ENCODE data around the gene LIPT2.

Gene LIPT2

DNA sequence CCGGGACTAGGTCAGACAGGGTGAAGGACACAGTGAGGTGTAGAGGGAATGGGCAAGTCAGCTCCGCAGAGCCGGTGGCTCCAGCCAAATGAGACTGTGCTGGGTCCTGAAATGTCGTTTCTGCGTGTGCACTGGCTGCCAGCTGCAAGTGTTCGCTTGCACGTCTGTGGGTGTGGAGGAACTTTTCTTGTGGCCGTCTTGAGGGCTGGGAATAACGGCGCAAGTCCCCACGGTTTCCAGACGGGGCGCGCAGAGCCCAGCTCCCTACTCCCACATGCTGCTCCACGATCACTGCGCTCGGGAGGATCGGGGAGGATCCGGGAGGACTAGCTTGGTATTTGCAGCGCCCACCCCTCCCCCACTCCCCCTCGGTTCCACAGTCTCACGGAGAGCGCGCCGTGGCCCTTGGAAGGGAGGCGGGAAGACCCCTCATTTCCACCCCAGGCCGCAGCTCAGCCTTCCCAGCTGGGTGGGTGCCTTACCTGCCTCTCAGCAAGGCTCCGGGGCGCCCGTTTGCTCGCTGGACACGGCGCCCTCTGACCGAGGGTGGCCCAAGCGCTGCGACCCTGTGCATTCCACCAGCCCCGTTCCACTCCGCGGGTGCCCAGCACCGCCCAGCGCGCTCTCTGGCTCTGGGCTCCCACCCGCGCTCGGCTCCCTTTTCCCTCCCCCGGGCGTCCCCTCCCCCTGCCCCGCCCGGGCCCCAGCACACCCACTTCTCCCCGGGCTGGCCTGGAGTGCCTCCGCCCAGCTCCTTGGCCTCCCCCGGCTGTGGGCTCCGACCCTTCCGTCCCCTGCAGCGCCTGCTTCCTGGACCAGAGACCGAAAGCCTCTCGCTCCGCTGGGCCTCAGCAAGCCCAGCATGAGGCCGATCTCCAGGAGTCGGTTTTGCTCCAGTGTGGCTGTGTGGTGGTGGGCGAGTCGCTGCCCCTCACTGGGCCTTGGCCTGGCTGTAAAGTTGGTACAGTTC is 26.3 kb downstream of the LIPT2 start, which contains the start of gene KCNE3:
TSS of gene KCNE3 (minus strand) at position 634 of the 970 bp plus-strand sequence. CDS start 9,986 bp downstream, outside the sequence.
- no peak for DNase-seq (ENCODE audit: low read depth in 2 of 2, low spot score in 1 of 2)

DNA sequence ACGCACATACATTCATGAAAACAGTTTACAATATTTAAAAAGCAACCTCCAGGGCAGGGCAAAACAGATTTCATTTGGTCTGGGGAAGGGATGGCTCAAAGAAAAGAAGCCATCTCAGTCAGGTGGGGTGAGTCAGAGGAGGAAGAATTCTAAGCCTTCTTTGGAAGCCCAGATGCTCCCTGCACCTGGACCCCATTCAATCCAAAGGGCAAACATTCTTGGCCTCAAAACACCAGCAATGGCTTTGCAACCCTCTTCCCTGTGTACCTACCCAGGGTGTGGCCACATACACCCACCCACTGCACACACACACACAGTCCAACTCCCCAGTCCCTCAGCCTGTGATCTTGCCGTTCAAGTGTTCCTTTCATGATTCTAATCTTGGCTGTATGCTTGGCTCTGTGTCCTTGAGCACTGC is 28.2 kb downstream of the LIPT2 start:
- DNase-seq (ENCODE audit: low read depth in 2 of 2, low spot score in 1 of 2): no peak

GRCh38 chr11:74464746-74465145 is 28.8 kb downstream of the LIPT2 start:
- DNase-seq (ENCODE audit: low read depth in 2 of 2, low spot score in 1 of 2): no peak

DNA sequence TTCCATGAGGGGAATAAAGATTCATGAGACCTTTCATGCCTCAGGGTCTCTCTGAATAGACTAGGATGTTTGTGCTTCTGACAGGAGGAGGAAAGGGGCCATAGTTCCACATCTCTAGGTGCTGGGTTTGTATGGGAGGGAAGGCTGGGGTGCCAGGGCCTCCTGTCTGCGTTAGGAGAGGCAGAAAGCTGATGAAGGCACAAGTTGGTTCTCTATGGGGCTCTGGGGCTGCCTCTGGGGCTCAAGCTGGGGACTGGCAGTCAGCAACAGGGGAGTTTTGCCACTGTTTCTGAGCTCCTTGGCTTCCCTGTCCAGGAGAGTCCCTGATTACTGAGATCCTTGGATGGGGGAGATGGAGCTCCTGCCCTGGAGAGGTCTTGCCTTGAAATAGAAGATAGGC is 30.3 kb downstream of the LIPT2 start:
- DNase-seq (ENCODE audit: low read depth in 2 of 2, low spot score in 1 of 2): no peak

GRCh38 chr11:74462631-74463030 is 30.9 kb downstream of the LIPT2 start:
- DNase-seq (ENCODE audit: low read depth in 2 of 2, low spot score in 1 of 2): no peak

GRCh38 chr11:74462009-74462408 is 31.5 kb downstream of the LIPT2 start:
- DNase-seq (ENCODE audit: low read depth in 2 of 2, low spot score in 1 of 2): no peak

DNA sequence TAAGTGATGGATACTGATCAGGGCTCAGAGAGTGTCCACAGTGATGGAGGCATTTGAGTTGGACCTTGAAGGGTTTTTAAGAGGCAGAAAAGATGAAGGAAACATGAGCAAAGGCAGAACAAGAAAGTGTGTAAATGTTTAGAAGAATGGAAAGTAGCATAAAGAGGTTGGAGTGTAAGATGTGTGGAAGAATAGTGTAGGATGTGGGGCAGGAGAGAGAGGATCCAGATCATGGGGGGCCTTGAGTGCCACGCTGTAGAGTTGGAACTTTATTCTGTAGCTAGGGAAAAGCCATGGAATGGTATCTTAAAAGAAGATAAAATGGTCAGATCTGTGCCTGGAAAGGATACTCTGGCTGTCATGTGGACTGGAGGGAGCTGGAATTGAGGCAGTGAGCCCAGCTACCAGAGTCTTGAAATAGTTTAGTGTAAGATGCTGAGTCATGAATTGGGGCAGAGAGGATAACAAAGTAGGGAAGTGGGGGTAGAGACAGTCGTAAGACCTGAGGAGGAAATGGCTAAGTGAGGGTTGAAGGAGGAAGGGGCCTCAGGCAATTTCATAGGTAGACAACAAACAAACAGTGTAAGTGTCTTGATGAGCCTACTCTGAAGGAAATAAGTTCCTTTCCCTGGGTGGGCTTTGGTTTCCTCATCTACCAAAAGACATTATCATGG is 32.9 kb downstream of the LIPT2 start:
- no peak for DNase-seq (ENCODE audit: low read depth in 2 of 2, low spot score in 1 of 2)

GRCh38 chr11:74460065-74460464 is 33.5 kb downstream of the LIPT2 start:
- no peak for DNase-seq (ENCODE audit: low read depth in 2 of 2, low spot score in 1 of 2)

DNA sequence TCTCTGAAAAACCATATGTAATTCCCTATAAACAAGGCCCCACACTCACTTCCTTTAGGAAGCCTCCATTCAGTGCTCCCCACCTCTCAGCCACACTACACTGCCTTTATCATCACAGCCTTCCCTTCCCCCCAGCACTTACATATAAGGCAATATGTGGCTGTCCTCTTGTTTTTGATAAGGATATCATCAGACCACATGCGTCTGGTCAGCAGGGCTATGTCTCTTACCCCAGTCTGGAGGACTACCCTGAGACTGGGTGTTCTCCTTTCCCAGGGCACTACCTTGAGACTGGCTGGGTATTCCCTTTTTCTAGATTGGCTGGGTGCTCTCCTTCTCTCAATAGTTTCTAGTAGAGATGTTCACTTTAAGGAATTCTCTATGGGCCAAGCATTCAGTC is 33.9 kb downstream of the LIPT2 start:
- DNase-seq (ENCODE audit: low read depth in 2 of 2, low spot score in 1 of 2): no peak

DNA sequence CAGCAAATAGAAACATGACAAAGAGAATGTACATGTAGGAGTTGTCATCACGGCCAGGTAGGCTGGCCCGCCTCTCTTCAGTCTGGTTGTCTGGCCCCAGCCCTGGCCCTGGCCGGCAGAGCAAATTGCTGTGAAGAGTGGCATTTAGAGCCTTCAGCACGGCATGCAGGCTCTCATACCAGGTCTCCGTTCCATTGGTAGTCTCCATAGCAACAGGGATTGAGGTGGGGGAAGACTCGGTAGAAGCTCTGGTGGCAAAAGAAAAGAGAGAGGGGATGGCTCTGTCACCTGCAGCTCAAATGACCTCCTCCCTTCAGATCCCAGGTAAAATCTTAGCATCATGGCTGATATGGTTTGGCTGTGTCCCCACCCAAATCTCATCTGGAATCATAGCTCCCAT is 36.2 kb downstream of the LIPT2 start:
- no peak for DNase-seq (ENCODE audit: low read depth in 2 of 2, low spot score in 1 of 2)

DNA sequence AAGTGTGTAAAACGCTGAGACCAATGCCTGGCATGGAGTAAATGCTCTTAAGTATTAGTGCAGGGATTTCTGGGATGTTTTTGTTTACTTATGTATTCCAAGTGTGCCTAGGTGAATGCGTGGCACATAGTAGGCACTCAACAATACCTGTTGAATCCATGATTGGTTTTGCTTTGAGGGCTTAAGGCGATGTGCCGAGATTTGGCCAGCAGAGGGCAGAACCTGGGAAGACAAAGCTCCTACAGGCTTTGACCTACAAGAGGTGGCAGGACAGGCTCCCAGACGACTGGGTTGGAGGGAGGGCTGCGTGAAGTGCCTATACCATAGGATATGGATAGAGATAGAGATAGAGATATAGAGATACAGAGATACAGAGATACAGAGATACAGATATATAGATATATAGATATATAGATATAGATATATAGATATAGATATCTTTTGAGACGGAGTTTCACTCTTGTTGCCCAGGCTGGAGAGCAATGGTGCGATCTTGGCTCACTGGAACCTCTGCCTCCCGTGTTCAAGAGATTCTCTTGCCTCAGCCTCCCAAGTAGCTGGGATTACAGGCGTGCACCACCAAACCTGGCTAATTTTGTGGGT is 40.0 kb downstream of the LIPT2 start:
- peak; percentile 14 to 41 for DNase-seq (ENCODE audit: low read depth in 2 of 2, low spot score in 1 of 2)

DNA sequence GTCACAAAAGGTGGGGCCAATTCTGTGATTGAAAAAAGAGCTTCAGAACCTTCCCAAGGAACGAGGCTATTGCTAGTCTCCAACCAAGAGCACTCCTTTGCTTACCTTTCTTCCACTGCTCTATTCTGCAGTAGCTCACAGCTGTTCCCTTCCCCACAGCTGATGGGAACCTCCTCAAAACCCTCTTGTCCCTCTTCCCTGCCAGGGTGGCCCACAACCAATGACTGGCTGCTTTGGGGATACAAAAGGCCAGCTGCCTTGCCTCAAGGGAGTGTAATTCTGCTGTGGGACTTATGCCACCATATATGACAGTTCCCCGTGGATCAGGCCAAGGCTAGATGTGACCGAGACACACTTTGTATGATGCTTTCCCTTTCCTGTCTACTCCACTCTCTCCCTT is 41.2 kb downstream of the LIPT2 start:
- no peak for DNase-seq (ENCODE audit: low read depth in 2 of 2, low spot score in 1 of 2)

DNA sequence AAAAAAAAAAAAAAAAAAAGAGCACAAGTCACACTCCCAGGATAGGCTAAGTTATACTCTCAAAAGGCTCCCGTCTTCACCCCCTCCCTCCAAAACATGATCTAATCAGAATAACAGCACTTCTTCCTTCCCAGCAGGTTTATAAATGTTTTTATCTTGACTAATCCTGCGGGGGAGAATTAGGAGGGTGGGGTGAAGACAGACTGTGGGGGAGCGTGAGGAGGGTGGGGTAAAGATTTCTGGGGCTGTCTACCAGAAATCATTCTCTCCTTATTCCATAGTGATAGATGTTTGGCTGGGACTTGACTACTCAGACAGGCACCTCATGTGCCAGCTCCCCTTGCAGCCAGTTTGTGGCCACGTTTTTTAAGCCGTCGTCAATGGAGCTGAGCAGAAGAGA is 43.2 kb downstream of the LIPT2 start:
- no peak for DNase-seq (ENCODE audit: low read depth in 2 of 2, low spot score in 1 of 2)

- DNase-seq (ENCODE audit: low read depth in 2 of 2, low spot score in 1 of 2): peak in 1 of 2 donors; percentile 3
These were observed 44.1 kb downstream of the LIPT2 start for GRCh38 chr11:74449369-74449931.

GRCh38 chr11:74447720-74448119 is 45.8 kb downstream of the LIPT2 start:
- no peak for DNase-seq (ENCODE audit: low read depth in 2 of 2, low spot score in 1 of 2)

GRCh38 chr11:74446532-74446938 is 47.0 kb downstream of the LIPT2 start:
- DNase-seq (ENCODE audit: low read depth in 2 of 2, low spot score in 1 of 2): no peak

GRCh38 chr11:74444173-74444826 is 49.2 kb downstream of the LIPT2 start:
- no peak for DNase-seq (ENCODE audit: low read depth in 2 of 2, low spot score in 1 of 2)

GRCh38 chr11:74443071-74443864 is 50.3 kb downstream of the LIPT2 start:
- DNase-seq (ENCODE audit: low read depth in 2 of 2, low spot score in 1 of 2): no peak

DNA sequence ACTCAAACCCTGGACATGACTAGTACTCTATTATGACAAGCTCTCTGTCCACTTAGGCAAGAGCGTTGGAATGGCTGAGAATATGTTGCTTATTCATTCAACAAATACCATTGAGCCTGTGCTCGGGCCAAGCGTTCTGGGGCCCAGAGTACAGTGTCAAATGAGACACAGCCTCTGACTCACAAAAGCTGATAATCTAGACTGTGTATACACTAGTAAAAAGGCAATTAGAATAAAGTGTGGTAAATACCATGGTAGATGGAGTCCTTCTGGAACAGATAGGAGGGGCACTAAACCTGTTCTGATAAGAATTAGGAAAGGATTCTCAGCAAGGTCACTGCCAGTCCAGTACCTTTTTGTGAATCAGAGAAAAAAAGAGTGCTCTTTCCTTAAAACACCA is 50.9 kb downstream of the LIPT2 start:
- DNase-seq (ENCODE audit: low read depth in 2 of 2, low spot score in 1 of 2): no peak
